Karpas-422 (cell line): ENCODE measurements around the gene NUTF2. TPM values are rescaled to one million over a fixed set of nuclear protein-coding genes. Genes with fewer than 3 reads are reported as not detected.
A peak's percentile ranks its signal among the peaks of the same experiment; 100 is the strongest.

Source experiments
- DNase-seq: peaks from one replicate; pipeline ENCODE4 v3.0.0-alpha.2; 2015
- H2AFZ ChIP-seq: fragments of 200-600 bp; sonication (generic); 2 replicates; pipeline ENCODE4 v1.6.1; 2014; ENCODE audit warnings: antibody characterized with exemption, low read length, mixed read lengths
- H3K27ac ChIP-seq: fragments of 200-600 bp; sonication (generic); 2 replicates; pipeline ENCODE4 v1.5.1; 2014; ENCODE audit warnings: mild to moderate bottlenecking, low read length, moderate library complexity
- H3K27me3 ChIP-seq: fragments of 200-600 bp; sonication (generic); 2 replicates; pipeline ENCODE4 v1.6.1; 2014; ENCODE audit warnings: low read length, mixed read lengths
- H3K36me3 ChIP-seq: fragments of 200-600 bp; sonication (generic); 2 replicates; pipeline ENCODE4 v1.6.1; 2014; ENCODE audit warnings: low read length, mixed read lengths; ENCODE audit not compliant: insufficient read depth
- H3K4me1 ChIP-seq: fragments of 200-600 bp; sonication (generic); 2 replicates; pipeline ENCODE4 v1.6.1; 2014; ENCODE audit warnings: mild to moderate bottlenecking, low read length, mixed read lengths
- H3K4me2 ChIP-seq: fragments of 200-600 bp; sonication (generic); 2 replicates; pipeline ENCODE4 v1.6.1; 2014; ENCODE audit warnings: low read length, low read depth, mild to moderate bottlenecking; ENCODE audit not compliant: poor library complexity, severe bottlenecking
- H3K4me3 ChIP-seq: fragments of 200-600 bp; sonication (generic); 2 replicates; pipeline ENCODE4 v1.5.1; 2014; ENCODE audit warnings: mild to moderate bottlenecking, antibody characterized with exemption, low read length, mixed read lengths
- H3K79me2 ChIP-seq: fragments of 200-600 bp; sonication (generic); 2 replicates; pipeline ENCODE4 v1.6.1; 2014; ENCODE audit warnings: mild to moderate bottlenecking, low read length, mixed read lengths
- H3K9ac ChIP-seq: fragments of 200-600 bp; sonication (generic); 2 replicates; pipeline ENCODE4 v1.6.0; 2014; ENCODE audit warnings: low read length
- H3K9me2 ChIP-seq: fragments of 200-600 bp; sonication (generic), shearing (Covaris generic); replicated peaks from 2 replicates; pipeline ENCODE4 v1.6.0; 2014; ENCODE audit warnings: mild to moderate bottlenecking, low read length, moderate library complexity; ENCODE audit not compliant: insufficient read depth
- H3K9me3 ChIP-seq: fragments of 300-700, 200-600 bp; sonication (generic); 2 replicates; pipeline ENCODE4 v1.6.1; 2014; ENCODE audit warnings: low read length, mixed read lengths
- H4K20me1 ChIP-seq: fragments of 200-600 bp; sonication (generic); 2 replicates; pipeline ENCODE4 v1.6.1; 2014; ENCODE audit warnings: mild to moderate bottlenecking, antibody characterized with exemption, low read length, low read depth; ENCODE audit not compliant: insufficient read depth
- total RNA-seq: library from RNA; depleted of rRNA; stranded (reverse); fragments of >200 nt; shearing (Covaris generic); gene quantifications from 2 replicates; pipeline ENCODE4 v1.2.3, GENCODE V29; 2014; ENCODE audit warnings: low replicate concordance

NUTF2 gene
- total RNA-seq, 1 experiment from 2014 or later, result 179 TPM

- no peaks in the 10 kb centered on the region for H3K9me2 ChIP-seq
- no peak overlapping the region for H3K4me2 ChIP-seq
- DNase-seq, result no peak
- no peaks in the 10 kb centered on the region for H3K9me3 ChIP-seq
- H3K9ac ChIP-seq, result no peak overlapping the region
- H3K27ac ChIP-seq, result no peak overlapping the region
- H3K79me2 ChIP-seq, result no peaks in the 10 kb centered on the region
- H4K20me1 ChIP-seq, result 0 out of 2 replicates have a peak, but pooled peaks cover 4% of the 10 kb centered on the region
- H3K27me3 ChIP-seq, result no peaks in the 10 kb centered on the region
- peaks cover 5% of the 10 kb centered on the region; the same call in 1 of the 2 replicates for H3K36me3 ChIP-seq
- H2AFZ ChIP-seq, result no peak overlapping the region
- H3K4me1 ChIP-seq, result no peaks in the 10 kb centered on the region
- H3K4me3 ChIP-seq, result no peak overlapping the region
Measured at GRCh38 chr16:67885545-67885944, 38.8 kb downstream of the NUTF2 start.

- Histone ChIP-seq H3K4me2 (no peak overlapping the region), H3K36me3 (peaks cover 5% of the 10 kb centered on the region; the same call in 1 of the 2 replicates), H3K27ac (no peak overlapping the region), H4K20me1 (0 out of 2 replicates have a peak, but pooled peaks cover 4% of the 10 kb centered on the region), H3K9ac (no peak overlapping the region), H3K9me2 (no peaks in the 10 kb centered on the region), H3K9me3 (no peaks in the 10 kb centered on the region), H3K79me2 (no peaks in the 10 kb centered on the region), H3K4me1 (no peaks in the 10 kb centered on the region), H2AFZ (no peak overlapping the region), H3K4me3 (no peak overlapping the region), H3K27me3 (no peaks in the 10 kb centered on the region)
- DNase-seq, result no peak
Measured at GRCh38 chr16:67885976-67886375, 39.2 kb downstream of the NUTF2 start.

DNA sequence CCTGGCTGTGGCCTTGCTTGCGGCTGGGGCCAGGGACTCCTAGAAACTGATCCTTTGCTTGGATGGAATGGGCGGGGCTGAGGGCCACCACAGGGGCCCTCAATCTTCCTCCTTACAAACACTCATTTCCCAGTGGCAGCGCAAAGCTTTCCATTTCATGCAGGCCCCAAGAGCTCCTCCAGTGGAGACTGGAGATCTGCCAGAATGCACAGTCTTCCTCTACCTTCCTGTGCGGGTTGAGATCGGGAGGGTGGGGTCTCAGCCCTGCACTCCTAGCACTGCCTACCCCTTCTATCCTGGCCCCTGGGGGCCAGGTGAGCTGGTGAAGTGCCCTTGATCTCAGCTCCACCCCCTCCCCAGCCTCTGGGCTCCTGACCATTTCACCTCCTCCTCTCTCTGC, 39.7 kb downstream of the NUTF2 start:
- no peaks in the 10 kb centered on the region for H3K9me3 ChIP-seq
- no peak overlapping the region for H3K4me2 ChIP-seq
- no peak overlapping the region for H3K27ac ChIP-seq
- no peak overlapping the region for H2AFZ ChIP-seq
- DNase-seq, result no peak
- H3K9ac ChIP-seq, result no peak overlapping the region
- no peaks in the 10 kb centered on the region for H3K4me1 ChIP-seq
- no peaks in the 10 kb centered on the region for H3K27me3 ChIP-seq
- H3K36me3 ChIP-seq, result peaks cover 2% of the 10 kb centered on the region; the same call in 1 of the 2 replicates
- no peaks in the 10 kb centered on the region for H3K9me2 ChIP-seq
- H4K20me1 ChIP-seq, result 0 out of 2 replicates have a peak, but pooled peaks cover 4% of the 10 kb centered on the region
- H3K4me3 ChIP-seq, result no peak overlapping the region
- no peaks in the 10 kb centered on the region for H3K79me2 ChIP-seq

GRCh38 chr16:67888331-67888730, 41.6 kb downstream of the NUTF2 start:
- Histone ChIP-seq H3K27me3 (no peaks in the 10 kb centered on the region), H3K36me3 (no peaks in the 10 kb centered on the region; the same call in 1 of the 2 replicates), H3K79me2 (peaks cover 2% of the 10 kb centered on the region), H3K9ac (no peak overlapping the region), H3K4me3 (no peak overlapping the region), H3K4me2 (no peak overlapping the region), H3K27ac (no peak overlapping the region), H3K4me1 (peaks cover 7% of the 10 kb centered on the region), H2AFZ (no peak overlapping the region), H3K9me2 (no peaks in the 10 kb centered on the region), H3K9me3 (no peaks in the 10 kb centered on the region), H4K20me1 (0 out of 2 replicates have a peak, but pooled peaks cover 1% of the 10 kb centered on the region)
- DNase-seq, result no peak

DNA sequence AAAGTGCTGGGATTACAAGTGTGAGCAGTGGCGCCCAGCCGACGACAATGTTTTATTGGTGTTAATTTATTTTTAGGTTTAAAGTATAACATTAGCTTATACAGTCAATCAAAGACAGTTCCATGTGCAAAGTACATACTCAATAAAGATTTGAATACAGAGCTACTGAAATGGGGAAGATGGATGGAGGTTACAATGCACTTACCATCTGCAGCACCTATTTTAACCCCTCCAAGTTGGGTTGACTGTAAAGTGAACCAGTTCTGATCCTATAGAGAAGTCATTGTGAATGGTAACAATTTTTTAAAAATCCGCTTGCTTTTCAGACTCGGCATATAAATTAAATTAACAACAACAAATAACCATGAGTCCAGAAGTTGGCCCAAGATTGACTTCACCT, 45.6 kb downstream of the NUTF2 start:
- H3K36me3 ChIP-seq, result no peaks in the 10 kb centered on the region
- H3K9ac ChIP-seq, result peak overlapping the region; percentile 62
- peaks cover 42% of the 10 kb centered on the region for H3K79me2 ChIP-seq
- H3K4me2 ChIP-seq, result peak overlapping the region; percentile 79
- H3K27me3 ChIP-seq, result no peaks in the 10 kb centered on the region
- H3K9me2 ChIP-seq, result no peaks in the 10 kb centered on the region
- H3K4me3 ChIP-seq, result peak overlapping the region; percentile 62
- H4K20me1 ChIP-seq, result no peaks in the 10 kb centered on the region
- 0 out of 2 replicates have a peak overlapping the region, but pooled peaks have one; percentile 1 for H2AFZ ChIP-seq
- peak; percentile 57 for DNase-seq
- no peaks in the 10 kb centered on the region for H3K9me3 ChIP-seq
- H3K27ac ChIP-seq, result peak overlapping the region; percentile 61
- H3K4me1 ChIP-seq, result peaks cover 17% of the 10 kb centered on the region

DNA sequence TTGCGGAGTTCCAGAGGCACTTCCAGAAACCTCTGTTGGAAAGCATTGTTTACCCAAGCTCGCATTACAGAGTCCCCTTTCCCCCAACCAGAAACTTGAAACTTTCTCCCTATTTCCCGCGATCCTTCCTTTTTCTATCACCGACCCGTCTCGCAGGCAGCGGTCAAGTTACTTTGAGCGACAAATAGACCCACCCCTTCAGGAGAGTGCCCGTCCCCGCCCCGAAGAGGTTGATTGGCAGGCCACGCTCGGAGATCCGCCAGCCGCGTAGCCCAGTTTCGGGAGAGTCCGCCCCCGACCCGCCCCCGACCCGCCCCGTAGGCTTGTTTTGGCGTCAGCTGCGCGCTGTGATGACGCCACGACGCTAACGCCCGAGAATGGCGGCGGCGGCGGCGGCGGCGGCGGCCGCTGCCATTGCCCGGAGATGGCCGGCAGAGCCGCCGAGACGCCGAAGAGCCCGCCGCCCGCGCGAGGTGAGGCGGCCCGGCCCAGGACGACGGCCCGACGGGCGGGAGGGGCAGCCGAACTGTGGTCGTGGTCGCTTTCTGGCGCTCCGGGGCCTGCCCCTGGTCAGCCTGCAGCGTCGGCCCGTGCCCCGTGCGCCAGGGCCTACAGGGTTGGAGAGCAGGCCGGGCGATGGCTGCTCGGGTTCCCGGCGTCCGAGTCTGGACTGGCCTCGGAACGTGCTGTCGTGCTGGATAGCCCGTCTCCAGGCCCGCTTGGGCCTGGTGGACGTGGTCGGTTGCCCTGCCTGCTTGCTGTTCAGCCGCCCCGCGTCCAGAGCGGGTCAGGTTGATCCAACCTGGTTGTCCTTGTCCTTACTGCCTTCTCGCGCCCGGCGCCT, 46.4 kb downstream of the NUTF2 start, which contains the start of gene PSKH1:
Gene PSKH1 (plus strand): TSS at position 356 of the 844 bp plus-strand sequence. CDS start 15,496 bp downstream, outside the sequence.
- Histone ChIP-seq H3K27me3 (no peaks in the 10 kb centered on the region), H2AFZ (0 out of 2 replicates have a peak within 1 kb of the TSS, but pooled peaks have one; percentile 1), H3K9me3 (no peaks in the 10 kb centered on the region), H4K20me1 (no peaks in the 10 kb centered on the region), H3K4me2 (peak within 1 kb of the TSS; percentile 86), H3K4me1 (peaks cover 17% of the 10 kb centered on the region), H3K9ac (peak within 1 kb of the TSS; percentile 89), H3K4me3 (peak within 1 kb of the TSS; percentile 93), H3K36me3 (no peaks in the 10 kb centered on the region), H3K79me2 (peaks cover 48% of the 10 kb centered on the region), H3K27ac (peak within 1 kb of the TSS; percentile 61), H3K9me2 (no peaks in the 10 kb centered on the region)
- DNase-seq, result peak; percentile 98

DNA sequence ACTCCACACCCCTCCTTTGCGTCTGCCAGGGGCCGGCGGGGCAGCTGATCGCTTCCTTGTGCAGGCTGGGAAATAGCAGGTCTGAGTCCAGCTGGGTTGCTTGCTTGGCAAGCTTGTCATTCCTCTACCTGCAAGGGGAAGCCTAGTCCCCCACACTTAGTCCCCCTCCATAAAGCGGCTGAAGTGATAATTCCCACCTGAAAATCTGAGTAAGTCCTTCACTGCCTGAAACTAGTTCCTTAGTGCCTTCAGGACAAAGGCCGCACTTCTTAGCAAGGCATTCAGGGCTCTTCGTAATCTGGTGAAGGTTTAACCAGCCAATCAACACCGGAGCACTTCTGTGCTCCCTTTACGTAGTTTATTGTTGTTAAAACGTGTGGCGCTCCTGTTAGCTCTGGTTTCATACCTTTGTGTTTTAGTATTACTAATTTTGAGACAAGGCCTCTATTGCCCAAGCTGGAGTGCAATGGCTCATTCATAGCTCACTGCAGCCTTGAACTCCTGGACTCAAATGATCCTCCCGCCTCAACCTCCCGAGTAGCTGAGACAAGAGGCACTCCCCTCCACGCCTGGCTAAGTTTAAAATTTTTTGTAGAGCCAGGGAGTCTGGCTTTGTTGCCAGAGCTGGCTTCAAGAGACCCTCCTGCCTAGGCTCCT, 47.1 kb downstream of the NUTF2 start:
- H3K4me3 ChIP-seq, result peak overlapping the region; percentile 93
- no peak overlapping the region for H2AFZ ChIP-seq
- no peaks in the 10 kb centered on the region for H4K20me1 ChIP-seq
- peaks cover 17% of the 10 kb centered on the region for H3K4me1 ChIP-seq
- H3K9me3 ChIP-seq, result no peaks in the 10 kb centered on the region
- H3K9me2 ChIP-seq, result no peaks in the 10 kb centered on the region
- H3K27me3 ChIP-seq, result no peaks in the 10 kb centered on the region
- H3K79me2 ChIP-seq, result peaks cover 54% of the 10 kb centered on the region
- peak; percentile 62 for DNase-seq
- H3K9ac ChIP-seq, result peak overlapping the region; percentile 89
- peak overlapping the region; percentile 38; the same call in 1 of the 2 replicates for H3K27ac ChIP-seq
- peak overlapping the region; percentile 86 for H3K4me2 ChIP-seq
- H3K36me3 ChIP-seq, result no peaks in the 10 kb centered on the region

- H3K4me1 ChIP-seq, result peaks cover 15% of the 10 kb centered on the region
- H3K9ac ChIP-seq, result no peak overlapping the region
- H3K27me3 ChIP-seq, result no peaks in the 10 kb centered on the region
- no peak overlapping the region for H2AFZ ChIP-seq
- no peaks in the 10 kb centered on the region for H4K20me1 ChIP-seq
- H3K36me3 ChIP-seq, result no peaks in the 10 kb centered on the region
- no peak overlapping the region for H3K27ac ChIP-seq
- H3K79me2 ChIP-seq, result peaks cover 73% of the 10 kb centered on the region
- DNase-seq, result no peak
- H3K9me2 ChIP-seq, result no peaks in the 10 kb centered on the region
- no peaks in the 10 kb centered on the region for H3K9me3 ChIP-seq
- no peak overlapping the region for H3K4me2 ChIP-seq
- no peak overlapping the region for H3K4me3 ChIP-seq
Measured at GRCh38 chr16:67897231-67897630, 50.5 kb downstream of the NUTF2 start.
